Liver (tissue), 4 donors: ENCODE measurements around the gene ELF1. TPM values are rescaled to one million over a fixed set of nuclear protein-coding genes. Genes with fewer than 3 reads are reported as not detected.

Source experiments
- polyA plus RNA-seq, 2 donors: library from polyadenylated mRNA; stranded (reverse) in 1 of 2; unstranded in 1 of 2; fragments of 200-250 nt in 1 of 2; fragments of >200 nt in 1 of 2; fragmentation: Nextera tagmentation in 1 of 2; extraction: Ambion mirVana in 1 of 2; gene quantifications; one replicate each; pipeline versions ENCODE4 v1.2.1 to v1.2.3, GENCODE V29; 2013 to 2015
- total RNA-seq, 2 donors: library from RNA; depleted of rRNA; stranded (reverse); fragments of >200 nt; gene quantifications; one replicate each; pipeline ENCODE4 v1.2.3, GENCODE V29; 2014
- donor health status: healthy.
- donor health status: healthy.
- donor health status: healthy.

ELF1 gene
- total and polyA plus RNA-seq, 4 donors: 15.3 to 57.2 (median 26.5) TPM

Other genes starting within 250 kb of the ELF1 start
- gene MRPS31, start 248.1 kb downstream of the ELF1 start, total RNA-seq: 10 to 100 TPM; 13.4 to 15.8 TPM
- 10 to 100 TPM; 16.2 to 17.6 TPM for gene MRPS31, start 248.1 kb downstream of the ELF1 start, polyA plus RNA-seq
- gene SLC25A15, start 229.7 kb downstream of the ELF1 start, total RNA-seq: 100 to 1,000 TPM in 1 of 2 donors, 10 to 100 TPM in 1; 29.3 to 106 TPM
- gene SLC25A15, start 229.7 kb downstream of the ELF1 start, polyA plus RNA-seq: 10 to 100 TPM; 49.7 to 84.1 TPM
- gene WBP4, start 42.2 kb upstream of the ELF1 start, total RNA-seq: 1 to 10 TPM; 4.9 to 6.8 TPM
- gene WBP4, start 42.2 kb upstream of the ELF1 start, polyA plus RNA-seq: 1 to 10 TPM; 3.9 to 6.0 TPM
- gene KBTBD6, start 113.5 kb upstream of the ELF1 start, total RNA-seq: 1 to 10 TPM; 4.7 to 5.1 TPM
- 1 to 10 TPM; 2.1 to 2.8 TPM for gene KBTBD6, start 113.5 kb upstream of the ELF1 start, polyA plus RNA-seq
- gene KBTBD7, start 175.3 kb upstream of the ELF1 start, total RNA-seq: 10 to 100 TPM in 1 of 2 donors, 1 to 10 TPM in 1; 9.2 to 10.1 TPM
- gene KBTBD7, start 175.3 kb upstream of the ELF1 start, polyA plus RNA-seq: 1 to 10 TPM; 3.3 to 4.7 TPM
- gene MTRF1, start 244.3 kb upstream of the ELF1 start, total RNA-seq: 10 to 100 TPM; 10.7 to 11.0 TPM
- gene MTRF1, start 244.3 kb upstream of the ELF1 start, polyA plus RNA-seq: 1 to 10 TPM; 4.9 to 9.1 TPM